NT2/D1 (cell line): ENCODE data around the gene CSRNP2.

Experiments used
- SUZ12 ChIP-seq: IDR thresholded peaks from 2 replicates; pipeline ENCODE4 v1.6.1; 2011; ENCODE audit not compliant: insufficient read length, insufficient read depth; ENCODE audit errors: extremely low read depth
- YY1 ChIP-seq: IDR thresholded peaks from 2 replicates; pipeline ENCODE4 v1.6.1; 2011; ENCODE audit not compliant: insufficient read length, insufficient read depth
- ZNF274 ChIP-seq: IDR thresholded peaks from 2 replicates; pipeline ENCODE4 v1.6.1; 2011; ENCODE audit warnings: mild to moderate bottlenecking, low read depth, low read length

- TF ChIP-seq ZNF274, result no peak
- TF ChIP-seq YY1, result no peak
- no peak for TF ChIP-seq SUZ12
Observed at GRCh38 chr12:51071663-51072062, 11.7 kb downstream of the CSRNP2 start.
